Ovary (tissue), 9 donors: ENCODE results near the gene ITPR3. TPM values are rescaled to one million over a fixed set of nuclear protein-coding genes. Genes with fewer than 3 reads are reported as not detected.

Source experiments
- DNase-seq, 5 donors: peaks; one replicate each; pipeline ENCODE4 v3.0.0-alpha.2; 2019 to 2020
- H3K27ac ChIP-seq, 2 donors: fragments of 200-600 bp; one replicate each; pipeline versions ENCODE4 v1.5.1 to v1.8.0; 2019 to 2022
- H3K27me3 ChIP-seq: fragments of 200-600 bp; one replicate; pipeline ENCODE4 v1.8.0; 2022
- H3K36me3 ChIP-seq: fragments of 200-600 bp; sonication (generic); one replicate; pipeline ENCODE4 v1.5.1; 2019
- H3K4me1 ChIP-seq: one replicate; pipeline ENCODE4 v1.8.1; 2013; ENCODE audit warnings: mild to moderate bottlenecking, moderate library complexity; ENCODE audit not compliant: insufficient read depth
- H3K4me3 ChIP-seq: fragments of 200-600 bp; sonication (generic); one replicate; pipeline ENCODE4 v1.5.1; 2017
- H3K9me3 ChIP-seq, 2 donors: fragments of 200-600 bp in 1 of 2; sonication (generic) in 1 of 2; one replicate each; pipeline versions ENCODE4 v1.5.1 to v1.8.1; 2013 to 2019; ENCODE audit warnings: mild to moderate bottlenecking in 1 of 2, moderate library complexity in 1 of 2
- EP300 ChIP-seq: sonication (generic); formaldehyde crosslinking; IDR thresholded peaks from one replicate; pipeline ENCODE4 v1.6.1; 2017; ENCODE audit warnings: antibody characterized with exemption
- POLR2A ChIP-seq: fragments of 450-650 bp; IDR thresholded peaks from one replicate; pipeline ENCODE4 v1.6.1; 2017; ENCODE audit warnings: antibody characterized with exemption, mild to moderate bottlenecking, moderate library complexity
- WGBS, 3 donors: extraction: QIAGEN DNeasy Blood & Tissue Kit in 1 of 3; methylation state at CpG; one replicate each; pipeline versions ENCODE4 v1.1.5 to v1.1.7; 2013 to 2017; 5-methylcytosine and 5-hydroxymethylcytosine counted together
- intact Hi-C, 4 donors: fragments of 100-400 bp; cut with DNase I; formaldehyde crosslinking; loops; one replicate each; pipeline versions ENCODE4 v1.11.0 to v1.15.1; 2022 to 2023
- polyA plus RNA-seq, 2 donors: library from polyadenylated mRNA; stranded (reverse); fragments of 200-250 nt in 1 of 2; fragments of 350-450 nt in 1 of 2; fragmentation: Illumina TruSeq in 1 of 2; extraction: RNeasy Lipid Tissue Mini Kit (QIAGEN cat#74804) in 1 of 2; gene quantifications; one replicate each; pipeline ENCODE4 v1.2.3, GENCODE V29; 2013 to 2014
- total RNA-seq, 7 donors: library from RNA; depleted of rRNA in 2 of 7; stranded (reverse); fragments of >200 nt in 2 of 7; fragmentation: NEBNext Ultra II Directional in 3 of 7; extraction: Animal tissue kit (Norgen Biotek cat#: 25700) in 3 of 7; gene quantifications; one replicate each; pipeline versions ENCODE4 v1.1.0 to v1.2.4, GENCODE V29; 2016 to 2023
- TF ChIP-seq, protein P1 (sequence below), 3 donors: fragments of 450-650 bp in 2 of 3; fragments of 200-600 bp in 1 of 3; IDR thresholded peaks; one replicate each; pipeline versions ENCODE4 v1.5.1 to v1.8.0; 2016 to 2022; ENCODE audit warnings: antibody characterized with exemption in 3 of 3, mild to moderate bottlenecking in 1 of 3
- donor health status: DM: no; HTN: no; CAD: no; lungs with moderate emphysema.
- donor health status: DM: no; HTN: no; CAD: no.
- donor health status: Bipolar disorder and iron deficiency.
- donor health status: DM: yes; HTN: yes; CAD: no.
- donor health status: DM: no; HTN: no; CAD: no.
- donor health status: DM: yes; HTN: yes; CAD: no.

ITPR3 gene
- total and polyA plus RNA-seq, 9 donors = 3.6 to 31.1 (median 11.7) TPM

DNA sequence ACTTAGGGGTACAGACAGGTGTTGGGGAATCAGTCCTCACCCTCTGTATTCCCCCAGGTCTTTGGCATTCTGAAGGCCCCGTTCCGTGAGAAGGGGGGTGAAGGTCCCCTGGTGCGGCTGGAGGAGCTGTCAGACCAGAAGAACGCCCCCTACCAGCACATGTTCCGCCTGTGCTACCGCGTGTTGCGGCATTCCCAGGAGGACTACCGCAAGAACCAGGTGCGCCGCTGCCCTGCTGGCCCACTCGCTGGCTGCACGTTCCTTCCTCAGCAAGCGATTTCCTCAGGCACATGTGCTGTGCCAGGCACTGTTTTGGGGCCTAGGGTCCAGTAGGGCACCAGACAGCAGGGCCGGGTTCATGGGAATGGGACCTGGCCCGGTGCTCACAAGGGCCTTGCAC, 46.0 kb downstream of the ITPR3 start:
- no peak for DNase-seq
- 93 to 96% (median 94%) methylated on average over 16 of the region's 16 CpGs for WGBS, 3 donors
- Histone ChIP-seq H3K9me3 (no peaks in the 10 kb centered on the region), H3K4me3 (no peak overlapping the region), H3K27ac (no peak overlapping the region), H3K27me3 (no peaks in the 10 kb centered on the region), H3K36me3 (no peaks in the 10 kb centered on the region), H3K4me1 (no peaks in the 10 kb centered on the region)
- intact Hi-C loops = no loop called here
- TF ChIP-seq POLR2A (no peak), EP300 (no peak)
- TF ChIP-seq, protein P1, sequence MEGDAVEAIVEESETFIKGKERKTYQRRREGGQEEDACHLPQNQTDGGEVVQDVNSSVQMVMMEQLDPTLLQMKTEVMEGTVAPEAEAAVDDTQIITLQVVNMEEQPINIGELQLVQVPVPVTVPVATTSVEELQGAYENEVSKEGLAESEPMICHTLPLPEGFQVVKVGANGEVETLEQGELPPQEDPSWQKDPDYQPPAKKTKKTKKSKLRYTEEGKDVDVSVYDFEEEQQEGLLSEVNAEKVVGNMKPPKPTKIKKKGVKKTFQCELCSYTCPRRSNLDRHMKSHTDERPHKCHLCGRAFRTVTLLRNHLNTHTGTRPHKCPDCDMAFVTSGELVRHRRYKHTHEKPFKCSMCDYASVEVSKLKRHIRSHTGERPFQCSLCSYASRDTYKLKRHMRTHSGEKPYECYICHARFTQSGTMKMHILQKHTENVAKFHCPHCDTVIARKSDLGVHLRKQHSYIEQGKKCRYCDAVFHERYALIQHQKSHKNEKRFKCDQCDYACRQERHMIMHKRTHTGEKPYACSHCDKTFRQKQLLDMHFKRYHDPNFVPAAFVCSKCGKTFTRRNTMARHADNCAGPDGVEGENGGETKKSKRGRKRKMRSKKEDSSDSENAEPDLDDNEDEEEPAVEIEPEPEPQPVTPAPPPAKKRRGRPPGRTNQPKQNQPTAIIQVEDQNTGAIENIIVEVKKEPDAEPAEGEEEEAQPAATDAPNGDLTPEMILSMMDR (IDR thresholded peaks at IDR 0.05) = no peak

DNA sequence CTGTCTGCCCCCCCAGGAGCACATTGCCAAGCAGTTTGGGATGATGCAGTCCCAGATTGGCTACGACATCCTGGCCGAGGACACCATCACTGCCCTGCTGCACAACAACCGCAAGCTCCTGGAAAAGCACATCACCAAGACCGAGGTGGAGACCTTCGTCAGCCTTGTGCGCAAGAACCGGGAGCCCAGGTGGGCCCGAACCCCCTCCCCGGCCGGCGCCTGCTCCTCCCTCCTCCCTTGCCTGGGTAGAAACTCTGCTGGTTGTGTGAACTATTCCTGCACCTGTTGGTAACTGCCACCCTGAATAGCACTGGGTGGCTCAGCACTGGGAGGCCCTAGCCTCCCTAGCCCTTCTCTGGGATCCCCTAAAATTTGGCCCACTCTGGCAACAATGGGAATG, 46.7 kb downstream of the ITPR3 start:
- intact Hi-C loops = no loop called here
- H3K27me3 ChIP-seq = no peaks in the 10 kb centered on the region
- H3K36me3 ChIP-seq = no peaks in the 10 kb centered on the region

DNA sequence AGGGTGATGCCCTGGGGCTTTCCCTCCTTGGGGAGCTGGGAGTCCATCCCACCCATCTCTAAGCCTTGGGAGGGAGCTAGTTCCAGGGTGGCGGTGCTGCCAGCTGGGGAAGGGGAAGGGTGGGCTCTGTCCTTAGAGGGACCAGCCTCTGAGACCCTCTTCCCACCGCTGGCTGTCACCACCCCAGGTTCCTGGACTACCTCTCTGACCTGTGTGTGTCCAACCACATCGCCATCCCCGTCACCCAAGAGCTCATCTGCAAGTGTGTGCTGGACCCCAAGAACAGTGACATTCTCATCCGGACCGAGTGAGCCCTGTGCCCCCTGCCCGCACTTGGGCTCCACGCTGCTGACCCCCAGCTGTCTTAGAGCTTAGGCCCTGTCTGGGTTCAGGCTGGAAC, 47.2 kb downstream of the ITPR3 start:
- no peak overlapping the region for H3K4me3 ChIP-seq
- H3K4me1 ChIP-seq = no peaks in the 10 kb centered on the region
- no peaks in the 10 kb centered on the region for H3K9me3 ChIP-seq
- H3K27me3 ChIP-seq = no peaks in the 10 kb centered on the region
- TF ChIP-seq POLR2A = no peak
- no peak for TF ChIP-seq EP300
- TF ChIP-seq, protein P1 (IDR thresholded peaks at IDR 0.05) = no peak
- H3K27ac ChIP-seq = no peak overlapping the region
- no peaks in the 10 kb centered on the region for H3K36me3 ChIP-seq
- WGBS, 3 donors = 95 to 96% (median 95%) methylated on average over 8 of the region's 8 CpGs
- DNase-seq = no peak
- intact Hi-C loops = no loop called here

More for the DNA sequence above, 46.7 kb downstream of the ITPR3 start:
- Histone ChIP-seq H3K27ac (no peak overlapping the region), H3K4me3 (no peak overlapping the region), H3K9me3 (no peaks in the 10 kb centered on the region), H3K4me1 (no peaks in the 10 kb centered on the region)
- 93 to 97% (median 95%) methylated on average over 11 of the region's 11 CpGs for WGBS, 3 donors
- TF ChIP-seq EP300 = no peak
- TF ChIP-seq, protein P1 (IDR thresholded peaks at IDR 0.05) = no peak
- TF ChIP-seq POLR2A = no peak
- no peak for DNase-seq

DNA sequence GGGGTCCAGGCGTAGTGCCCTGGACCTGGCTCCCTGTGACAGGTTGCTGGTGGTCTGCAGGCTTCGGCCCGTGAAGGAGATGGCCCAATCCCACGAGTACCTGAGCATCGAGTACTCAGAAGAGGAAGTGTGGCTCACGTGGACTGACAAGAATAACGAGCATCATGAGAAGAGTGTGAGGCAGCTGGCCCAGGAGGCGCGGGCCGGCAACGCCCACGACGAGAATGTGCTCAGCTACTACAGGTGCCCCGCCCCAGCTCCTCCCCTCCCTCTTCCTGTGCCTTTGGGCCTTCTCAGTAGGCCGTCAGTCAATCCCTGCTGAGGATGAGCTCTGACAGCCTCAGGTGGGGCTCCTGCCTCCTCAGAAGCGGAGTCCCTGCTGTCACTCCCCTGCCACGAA, 47.8 kb downstream of the ITPR3 start:
- H3K27me3 ChIP-seq = no peaks in the 10 kb centered on the region
- 73 to 82% (median 78%) methylated on average over 17 of the region's 17 CpGs for WGBS, 3 donors
- H3K4me1 ChIP-seq = no peaks in the 10 kb centered on the region
- TF ChIP-seq, protein P1 (IDR thresholded peaks at IDR 0.05) = no peak
- no peak for TF ChIP-seq POLR2A
- no peak for TF ChIP-seq EP300
- DNase-seq = no peak
- intact Hi-C loops = no loop called here
- H3K36me3 ChIP-seq = no peaks in the 10 kb centered on the region
- no peaks in the 10 kb centered on the region for H3K9me3 ChIP-seq
- H3K4me3 ChIP-seq = no peak overlapping the region
- H3K27ac ChIP-seq = no peak overlapping the region
